ENCODE data around the gene MKNK2. TPM values are rescaled to one million over a fixed set of nuclear protein-coding genes. Genes with fewer than 3 reads are reported as not detected.

Gene MKNK2
- total RNA-seq, 1 donor from 2014 or later: 127 TPM

DNA sequence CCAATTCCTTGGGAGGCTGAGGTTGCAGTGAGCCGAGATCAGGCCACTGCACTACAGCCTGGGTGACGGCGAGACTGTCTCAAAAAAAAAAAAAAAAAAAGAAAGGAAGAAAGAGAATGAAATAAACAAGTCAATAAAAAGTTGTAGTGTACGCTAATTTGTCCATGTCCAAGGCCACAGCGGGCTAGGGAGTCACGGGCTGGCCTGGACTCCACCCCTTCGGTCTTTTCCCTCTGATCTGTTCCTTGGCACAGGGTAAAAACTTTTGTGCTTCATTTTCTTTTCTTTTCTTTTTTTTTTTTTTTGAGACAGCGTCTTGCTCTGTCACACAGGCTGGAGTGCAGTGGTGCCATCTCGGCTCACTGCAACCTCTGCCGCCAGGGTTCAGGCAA, 19.4 kb upstream of the MKNK2 start:
- TF ChIP-seq, protein P1, sequence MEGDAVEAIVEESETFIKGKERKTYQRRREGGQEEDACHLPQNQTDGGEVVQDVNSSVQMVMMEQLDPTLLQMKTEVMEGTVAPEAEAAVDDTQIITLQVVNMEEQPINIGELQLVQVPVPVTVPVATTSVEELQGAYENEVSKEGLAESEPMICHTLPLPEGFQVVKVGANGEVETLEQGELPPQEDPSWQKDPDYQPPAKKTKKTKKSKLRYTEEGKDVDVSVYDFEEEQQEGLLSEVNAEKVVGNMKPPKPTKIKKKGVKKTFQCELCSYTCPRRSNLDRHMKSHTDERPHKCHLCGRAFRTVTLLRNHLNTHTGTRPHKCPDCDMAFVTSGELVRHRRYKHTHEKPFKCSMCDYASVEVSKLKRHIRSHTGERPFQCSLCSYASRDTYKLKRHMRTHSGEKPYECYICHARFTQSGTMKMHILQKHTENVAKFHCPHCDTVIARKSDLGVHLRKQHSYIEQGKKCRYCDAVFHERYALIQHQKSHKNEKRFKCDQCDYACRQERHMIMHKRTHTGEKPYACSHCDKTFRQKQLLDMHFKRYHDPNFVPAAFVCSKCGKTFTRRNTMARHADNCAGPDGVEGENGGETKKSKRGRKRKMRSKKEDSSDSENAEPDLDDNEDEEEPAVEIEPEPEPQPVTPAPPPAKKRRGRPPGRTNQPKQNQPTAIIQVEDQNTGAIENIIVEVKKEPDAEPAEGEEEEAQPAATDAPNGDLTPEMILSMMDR (IDR thresholded peaks at IDR 0.05): no peak
- Mint-ChIP-seq H3K9me3 (ENCODE audit: low read depth) (no peaks in the 10 kb centered on the region), H3K27ac (ENCODE audit: unreplicated experiment) (no peak overlapping the region), H3K27me3 (ENCODE audit: low read depth) (no peaks in the 10 kb centered on the region), H3K36me3 (ENCODE audit: low read depth) (peaks cover 20% of the 10 kb centered on the region), H3K4me1 (ENCODE audit: low read depth) (peaks cover 5% of the 10 kb centered on the region), H3K4me3 (ENCODE audit: unreplicated experiment) (no peak overlapping the region)
- DNase-seq (ENCODE audit: low spot score): no peak

DNA sequence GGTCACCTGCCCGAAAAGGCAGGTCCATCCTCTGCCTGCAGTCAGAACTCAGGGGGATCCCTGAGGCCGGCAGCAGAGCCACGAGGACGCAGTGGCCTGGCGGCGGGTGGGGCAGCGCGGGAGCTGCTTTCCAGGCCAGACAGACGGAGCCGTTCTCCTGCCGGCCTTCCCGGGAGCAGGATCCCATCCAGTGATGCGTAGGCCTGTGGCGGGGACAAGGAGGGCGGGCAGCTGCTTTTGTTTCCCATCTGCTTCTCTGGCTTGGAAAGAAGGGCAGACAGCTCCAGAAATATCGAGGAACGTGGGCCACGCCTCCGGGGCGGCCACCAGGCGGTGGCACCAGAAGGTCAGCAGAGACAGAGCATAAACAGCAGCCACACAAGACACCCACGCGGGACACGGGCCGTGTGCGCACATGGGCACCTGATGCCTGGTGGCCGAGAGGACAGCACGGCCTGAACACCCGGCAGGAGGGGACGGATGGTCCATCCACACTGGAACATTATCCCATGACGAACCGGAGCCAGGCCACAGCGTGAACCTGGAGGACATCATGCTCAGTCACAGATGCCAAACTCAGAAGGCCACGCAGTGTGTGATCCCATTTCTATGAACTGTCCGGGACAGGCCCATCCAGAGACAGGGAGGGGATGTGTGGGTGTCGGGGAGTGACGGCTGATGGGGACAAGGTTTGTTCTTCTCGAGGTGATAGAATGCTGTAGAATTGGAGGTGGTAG, 13.9 kb upstream of the MKNK2 start:
- no peaks in the 10 kb centered on the region for H3K27me3 Mint-ChIP-seq (ENCODE audit: low read depth)
- no peak for DNase-seq (ENCODE audit: low spot score)
- H3K27ac Mint-ChIP-seq (ENCODE audit: unreplicated experiment): no peak overlapping the region

GRCh38 chr19:2064395-2064787, 13.3 kb upstream of the MKNK2 start:
- peaks cover 26% of the 10 kb centered on the region for H3K4me1 Mint-ChIP-seq (ENCODE audit: low read depth)
- no peaks in the 10 kb centered on the region for H3K27me3 Mint-ChIP-seq (ENCODE audit: low read depth)
- H3K4me3 Mint-ChIP-seq (ENCODE audit: unreplicated experiment): no peak overlapping the region
- H3K9me3 Mint-ChIP-seq (ENCODE audit: low read depth): no peaks in the 10 kb centered on the region
- TF ChIP-seq, protein P1 (IDR thresholded peaks at IDR 0.05): no peak
- no peaks in the 10 kb centered on the region for H3K36me3 Mint-ChIP-seq (ENCODE audit: low read depth)
- no peak for DNase-seq (ENCODE audit: low spot score)
- no peak overlapping the region for H3K27ac Mint-ChIP-seq (ENCODE audit: unreplicated experiment)

More for the DNA sequence above, 13.9 kb upstream of the MKNK2 start:
- Mint-ChIP-seq H3K4me1 (ENCODE audit: low read depth) (peaks cover 27% of the 10 kb centered on the region), H3K9me3 (ENCODE audit: low read depth) (no peaks in the 10 kb centered on the region), H3K36me3 (ENCODE audit: low read depth) (no peaks in the 10 kb centered on the region), H3K4me3 (ENCODE audit: unreplicated experiment) (no peak overlapping the region)
- TF ChIP-seq, protein P1 (IDR thresholded peaks at IDR 0.05): no peak

DNA sequence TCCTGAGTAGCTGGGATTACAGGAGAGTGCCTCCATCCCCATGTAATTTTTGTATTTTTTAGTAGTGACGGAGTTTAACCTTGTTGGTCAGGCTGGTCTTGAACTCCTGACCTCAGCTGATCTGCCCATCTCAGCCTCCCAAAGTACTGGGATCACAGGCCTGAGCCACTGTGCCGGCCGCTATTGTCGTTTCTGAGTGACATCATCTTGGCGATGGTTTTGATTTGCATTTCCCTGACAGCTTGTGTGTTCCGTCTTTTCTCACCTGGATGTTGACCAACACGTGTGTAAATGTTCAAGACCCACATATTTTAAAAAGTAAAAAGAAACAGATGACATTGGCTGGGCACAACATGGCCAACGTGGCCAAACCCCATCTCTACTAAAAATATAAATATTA, 12.8 kb upstream of the MKNK2 start:
- DNase-seq (ENCODE audit: low spot score): no peak
- TF ChIP-seq, protein P1 (IDR thresholded peaks at IDR 0.05): no peak
- Mint-ChIP-seq H3K4me1 (ENCODE audit: low read depth) (peaks cover 30% of the 10 kb centered on the region), H3K27me3 (ENCODE audit: low read depth) (no peaks in the 10 kb centered on the region), H3K36me3 (ENCODE audit: low read depth) (no peaks in the 10 kb centered on the region), H3K9me3 (ENCODE audit: low read depth) (no peaks in the 10 kb centered on the region), H3K27ac (ENCODE audit: unreplicated experiment) (no peak overlapping the region), H3K4me3 (ENCODE audit: unreplicated experiment) (no peak overlapping the region)

GRCh38 chr19:2062770-2063169, 11.7 kb upstream of the MKNK2 start:
- no peak for DNase-seq (ENCODE audit: low spot score)
- no peaks in the 10 kb centered on the region for H3K9me3 Mint-ChIP-seq (ENCODE audit: low read depth)
- TF ChIP-seq, protein P1 (IDR thresholded peaks at IDR 0.05): no peak
- peaks cover 30% of the 10 kb centered on the region for H3K4me1 Mint-ChIP-seq (ENCODE audit: low read depth)
- H3K27me3 Mint-ChIP-seq (ENCODE audit: low read depth): no peaks in the 10 kb centered on the region
- peak overlapping the region; percentile 83 for H3K4me3 Mint-ChIP-seq (ENCODE audit: unreplicated experiment)
- no peaks in the 10 kb centered on the region for H3K36me3 Mint-ChIP-seq (ENCODE audit: low read depth)
- peak overlapping the region; percentile 49 for H3K27ac Mint-ChIP-seq (ENCODE audit: unreplicated experiment)

Data from chondrocyte (in vitro differentiated cells).